HCT116 (cell line): Measurements from ENCODE around the gene BRINP2. TPM values are rescaled to one million over a fixed set of nuclear protein-coding genes. Genes with fewer than 3 reads are reported as not detected.

ENCODE experiments used
- ATAC-seq: fragments of 200-7000 bp; cut with Tn5 transposase; 2 replicates; pipeline ENCODE4 v1.9.1; 2020; ENCODE audit warnings: mild to moderate bottlenecking, moderate library complexity
- BruUV-seq: library from RNA; stranded (reverse); fragments of 400-500 nt; replicated peaks from 2 replicates; lab custom pipeline; 2021; lab: Mats Ljungman, UMichigan
- CTCF ChIA-PET: fragments of 300-600 bp; sonication (Branson Sonifier 250); formaldehyde crosslinking; loops from one replicate; lab custom pipeline; 2021; ENCODE audit warnings: antibody characterized with exemption; lab: Charles Lee
- POLR2A ChIA-PET: fragments of 300-600, 350-600 bp; sonication (Branson Sonifier 250); formaldehyde crosslinking; loops from one replicate; lab custom pipeline; 2021; ENCODE audit warnings: antibody characterized with exemption; lab: Charles Lee
- RAD21 ChIA-PET, 2 experiments: fragments of 300-600 bp; sonication (Branson Sonifier 250); formaldehyde crosslinking; loops; one replicate each; lab custom pipeline; 2023; ENCODE audit warnings: low total read pairs in 2 of 2; ENCODE audit not compliant: uncharacterized antibody in 2 of 2, unreplicated experiment in 2 of 2, low non-redundant PET in 1 of 2; lab: Charles Lee
- DNase-seq: peaks from one replicate; pipeline ENCODE4 v3.0.0-alpha.2; 2010; ENCODE audit warnings: low read depth, low spot score
- H2AFZ ChIP-seq: fragments of 200-600 bp; shearing (Covaris generic), sonication (generic); 2 replicates; pipeline ENCODE4 v1.6.1; 2017; ENCODE audit warnings: low read depth, mixed run types, mixed read lengths, antibody characterized with exemption, low read length; ENCODE audit not compliant: poor library complexity, severe bottlenecking
- H3K27ac ChIP-seq: 2 replicates; pipeline ENCODE4 v1.5.1; 2012; ENCODE audit warnings: low read depth, low read length
- H3K27me3 ChIP-seq: fragments of 200-600 bp; sonication (generic); 2 replicates; pipeline ENCODE4 v1.6.1; 2016; ENCODE audit warnings: mixed run types, low read length, mixed read lengths; ENCODE audit not compliant: insufficient read depth
- H3K36me3 ChIP-seq, 2 experiments: fragments of 200-500 bp in 1 of 2; fragments of 200-600 bp in 1 of 2; sonication (Bioruptor generic) in 1 of 2; sonication (generic) in 1 of 2; 2 replicates each; pipeline versions ENCODE4 v1.5.1 to v1.6.1; 2014 to 2016; ENCODE audit warnings: low read length in 2 of 2, inconsistent platforms in 1 of 2, mixed read lengths in 1 of 2, mixed run types in 1 of 2; ENCODE audit not compliant: insufficient read depth in 2 of 2, control insufficient read depth in 1 of 2
- H3K4me1 ChIP-seq, 2 experiments: fragments of 200-600 bp in 1 of 2; sonication (generic) in 1 of 2; 2 replicates each; pipeline versions ENCODE4 v1.5.1 to v1.6.1; 2012 to 2017; ENCODE audit warnings: low read length in 2 of 2, inconsistent platforms in 1 of 2, mild to moderate bottlenecking in 1 of 2, mixed read lengths in 1 of 2, mixed run types in 1 of 2, moderate library complexity in 1 of 2; ENCODE audit not compliant: insufficient read depth in 2 of 2, control insufficient read depth in 1 of 2
- H3K4me2 ChIP-seq: fragments of 200-600 bp; sonication (generic); 2 replicates; pipeline ENCODE4 v1.6.1; 2017; ENCODE audit warnings: mixed run types, low read length, mixed read lengths
- H3K4me3 ChIP-seq, 2 experiments: fragments of 200-600 bp in 1 of 2; sonication (generic) in 1 of 2; replicated peaks in 1 of 2; 2 replicates each; pipeline ENCODE4 v1.5.1; 2011 to 2016; ENCODE audit warnings: low read length in 2 of 2, control low read depth in 1 of 2, low read depth in 1 of 2, mild to moderate bottlenecking in 1 of 2, mixed read lengths in 1 of 2, mixed run types in 1 of 2
- H3K79me2 ChIP-seq: fragments of 200-600 bp; sonication (generic); 2 replicates; pipeline ENCODE4 v1.6.1; 2017; ENCODE audit warnings: mild to moderate bottlenecking, mixed run types, low read length, moderate library complexity, mixed read lengths; ENCODE audit not compliant: insufficient read depth
- H3K9ac ChIP-seq: fragments of 200-600 bp; sonication (generic); 2 replicates; pipeline ENCODE4 v1.6.1; 2016; ENCODE audit warnings: low read length, mixed read lengths
- H3K9me2 ChIP-seq: fragments of 200-600 bp; sonication (generic), shearing (Covaris generic); 2 replicates; pipeline ENCODE4 v1.6.1; 2017; ENCODE audit warnings: mixed run types, mild to moderate bottlenecking, moderate library complexity; ENCODE audit not compliant: insufficient read depth
- H3K9me3 ChIP-seq, 2 experiments: fragments of 200-500 bp in 1 of 2; fragments of 200-600 bp in 1 of 2; sonication (Bioruptor generic) in 1 of 2; sonication (generic) in 1 of 2; 2 replicates each; pipeline ENCODE4 v1.6.1; 2014 to 2017; ENCODE audit warnings: low read length in 2 of 2, mixed read lengths in 2 of 2, inconsistent platforms in 1 of 2, low read depth in 1 of 2, mild to moderate bottlenecking in 1 of 2, mixed run types in 1 of 2, moderate library complexity in 1 of 2; ENCODE audit not compliant: control insufficient read depth in 1 of 2, insufficient read depth in 1 of 2
- H4K20me1 ChIP-seq: fragments of 200-600 bp; sonication (generic), shearing (Covaris generic); 2 replicates; pipeline ENCODE4 v1.6.1; 2017; ENCODE audit warnings: mixed run types, mild to moderate bottlenecking, moderate library complexity; ENCODE audit not compliant: insufficient read depth
- EGR1 ChIP-seq: IDR thresholded peaks from 2 replicates; pipeline ENCODE4 v1.6.1; 2012; ENCODE audit warnings: low read depth
- FOSL1 ChIP-seq: IDR thresholded peaks from 2 replicates; pipeline ENCODE4 v1.6.1; 2012; ENCODE audit warnings: low read depth
- JUND ChIP-seq: IDR thresholded peaks from 2 replicates; pipeline ENCODE4 v1.6.1; 2012
- POLR2A ChIP-seq: IDR thresholded peaks from 2 replicates; pipeline ENCODE4 v1.7.0; 2011; ENCODE audit warnings: borderline replicate concordance; ENCODE audit not compliant: insufficient read depth, insufficient read length; ENCODE audit errors: extremely low read depth
- YY1 ChIP-seq: IDR thresholded peaks from 2 replicates; pipeline ENCODE4 v1.6.1; 2011; ENCODE audit warnings: low read length, low read depth, moderate library complexity, mild to moderate bottlenecking; ENCODE audit not compliant: insufficient replicate concordance; ENCODE audit errors: extremely low read depth
- intact Hi-C: fragments of 100-400 bp; cut with micrococcal nuclease; formaldehyde crosslinking; loops from 2 replicates; pipeline ENCODE4 v1.10.0; 2022
- total RNA-seq: library from RNA; stranded (reverse); gene quantifications from one replicate; pipeline ENCODE4 v1.2.1, GENCODE V29; 2021; ENCODE audit not compliant: unreplicated experiment
- TF ChIP-seq, protein P1 (sequence below): IDR thresholded peaks from 2 replicates; pipeline ENCODE4 v1.6.1; 2011; ENCODE audit warnings: mild to moderate bottlenecking, low read length, moderate library complexity; ENCODE audit not compliant: insufficient replicate concordance; ENCODE audit errors: extremely low read depth

Gene BRINP2
- total RNA-seq, 1 experiment from 2014 or later: not detected

- RAD21 ChIA-PET: no interaction called here
These were observed 38.6 kb upstream of the BRINP2 start for GRCh38 chr1:177132141-177132540.

GRCh38 chr1:177133977-177134538 lies 36.7 kb upstream of the BRINP2 start:
- ATAC-seq: no peak
- TF ChIP-seq JUND (no peak), FOSL1 (no peak), EGR1 (no peak), POLR2A (no peak)
- TF ChIP-seq, protein P1, sequence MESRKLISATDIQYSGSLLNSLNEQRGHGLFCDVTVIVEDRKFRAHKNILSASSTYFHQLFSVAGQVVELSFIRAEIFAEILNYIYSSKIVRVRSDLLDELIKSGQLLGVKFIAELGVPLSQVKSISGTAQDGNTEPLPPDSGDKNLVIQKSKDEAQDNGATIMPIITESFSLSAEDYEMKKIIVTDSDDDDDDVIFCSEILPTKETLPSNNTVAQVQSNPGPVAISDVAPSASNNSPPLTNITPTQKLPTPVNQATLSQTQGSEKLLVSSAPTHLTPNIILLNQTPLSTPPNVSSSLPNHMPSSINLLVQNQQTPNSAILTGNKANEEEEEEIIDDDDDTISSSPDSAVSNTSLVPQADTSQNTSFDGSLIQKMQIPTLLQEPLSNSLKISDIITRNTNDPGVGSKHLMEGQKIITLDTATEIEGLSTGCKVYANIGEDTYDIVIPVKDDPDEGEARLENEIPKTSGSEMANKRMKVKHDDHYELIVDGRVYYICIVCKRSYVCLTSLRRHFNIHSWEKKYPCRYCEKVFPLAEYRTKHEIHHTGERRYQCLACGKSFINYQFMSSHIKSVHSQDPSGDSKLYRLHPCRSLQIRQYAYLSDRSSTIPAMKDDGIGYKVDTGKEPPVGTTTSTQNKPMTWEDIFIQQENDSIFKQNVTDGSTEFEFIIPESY: no peak
- H3K4me3 ChIP-seq: no peak overlapping the region
- no peak overlapping the region for H3K4me2 ChIP-seq
- H3K9me3 ChIP-seq: no peaks in the 10 kb centered on the region
- H3K27ac ChIP-seq: no peak overlapping the region
- no peaks in the 10 kb centered on the region for H3K4me1 ChIP-seq
- H4K20me1 ChIP-seq: no peaks in the 10 kb centered on the region
- intact Hi-C loops: no loop called here
- no peaks in the 10 kb centered on the region for H3K36me3 ChIP-seq
- RAD21 ChIA-PET: no interaction called here
- no peak overlapping the region for H2AFZ ChIP-seq
- CTCF ChIA-PET: no interaction called here
- peaks cover 4% of the 10 kb centered on the region for H3K27me3 ChIP-seq
- BruUV-seq: no TSS peak
- H3K9me2 ChIP-seq: no peaks in the 10 kb centered on the region
- H3K9ac ChIP-seq: no peak overlapping the region
- POLR2A ChIA-PET: no interaction called here
- DNase-seq: no peak
- no peaks in the 10 kb centered on the region for H3K79me2 ChIP-seq

More at GRCh38 chr1:177132141-177132540, 38.6 kb upstream of the BRINP2 start:
- Histone ChIP-seq H3K4me3 (no peak overlapping the region), H3K27ac (no peak overlapping the region), H4K20me1 (no peaks in the 10 kb centered on the region), H3K4me2 (no peak overlapping the region), H3K9me2 (no peaks in the 10 kb centered on the region), H3K9ac (no peak overlapping the region), H3K27me3 (peaks cover 4% of the 10 kb centered on the region), H3K79me2 (no peaks in the 10 kb centered on the region), H2AFZ (no peak overlapping the region), H3K4me1 (no peaks in the 10 kb centered on the region), H3K9me3 (no peaks in the 10 kb centered on the region), H3K36me3 (no peaks in the 10 kb centered on the region)
- ATAC-seq (no peak), DNase-seq (no peak)
- POLR2A ChIA-PET: no interaction called here
- TF ChIP-seq YY1: no peak
- no TSS peak for BruUV-seq
- intact Hi-C loops: no loop called here
- CTCF ChIA-PET: no interaction called here
